Transverse colon (tissue), 3 donors: ENCODE data around the gene NEK11.

Experiments
- EP300 ChIP-seq: sonication (generic); formaldehyde crosslinking; IDR thresholded peaks from one replicate; pipeline ENCODE4 v1.6.1; 2017; ENCODE audit warnings: antibody characterized with exemption, low read depth
- TF ChIP-seq, protein P1 (sequence below), 5 experiments: fragments of 200-600 bp in 3 of 5; fragments of 450-650 bp in 2 of 5; sonication (generic) in 3 of 5; IDR thresholded peaks; 1 replicate in 2 of 5; 2 replicates in 3 of 5; pipeline ENCODE4 v1.5.1; 2016 to 2017; ENCODE audit warnings: antibody characterized with exemption in 5 of 5, inconsistent platforms in 3 of 5, mild to moderate bottlenecking in 2 of 5, moderate library complexity in 1 of 5

DNA sequence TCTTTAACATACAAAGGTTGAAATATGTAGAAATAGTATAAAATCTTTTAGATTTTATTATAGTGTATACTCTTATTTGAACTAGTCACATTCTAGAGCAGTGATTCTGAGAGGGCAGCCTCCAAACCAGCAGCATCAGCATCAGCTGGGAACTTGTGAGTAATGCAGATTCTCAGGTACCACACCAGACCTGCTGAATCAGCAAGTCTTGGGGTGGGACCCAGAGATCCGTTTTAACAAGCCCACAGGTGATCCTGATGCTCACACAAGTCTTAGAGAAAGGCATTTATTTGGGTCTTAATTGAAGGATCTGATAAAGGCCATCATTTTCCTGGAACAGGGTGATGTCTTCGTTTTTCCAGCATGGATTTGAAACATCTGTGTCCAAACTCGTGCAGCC lies 195.9 kb downstream of the NEK11 start:
- no peak for TF ChIP-seq EP300
- TF ChIP-seq, protein P1, sequence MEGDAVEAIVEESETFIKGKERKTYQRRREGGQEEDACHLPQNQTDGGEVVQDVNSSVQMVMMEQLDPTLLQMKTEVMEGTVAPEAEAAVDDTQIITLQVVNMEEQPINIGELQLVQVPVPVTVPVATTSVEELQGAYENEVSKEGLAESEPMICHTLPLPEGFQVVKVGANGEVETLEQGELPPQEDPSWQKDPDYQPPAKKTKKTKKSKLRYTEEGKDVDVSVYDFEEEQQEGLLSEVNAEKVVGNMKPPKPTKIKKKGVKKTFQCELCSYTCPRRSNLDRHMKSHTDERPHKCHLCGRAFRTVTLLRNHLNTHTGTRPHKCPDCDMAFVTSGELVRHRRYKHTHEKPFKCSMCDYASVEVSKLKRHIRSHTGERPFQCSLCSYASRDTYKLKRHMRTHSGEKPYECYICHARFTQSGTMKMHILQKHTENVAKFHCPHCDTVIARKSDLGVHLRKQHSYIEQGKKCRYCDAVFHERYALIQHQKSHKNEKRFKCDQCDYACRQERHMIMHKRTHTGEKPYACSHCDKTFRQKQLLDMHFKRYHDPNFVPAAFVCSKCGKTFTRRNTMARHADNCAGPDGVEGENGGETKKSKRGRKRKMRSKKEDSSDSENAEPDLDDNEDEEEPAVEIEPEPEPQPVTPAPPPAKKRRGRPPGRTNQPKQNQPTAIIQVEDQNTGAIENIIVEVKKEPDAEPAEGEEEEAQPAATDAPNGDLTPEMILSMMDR (IDR thresholded peaks at IDR 0.05) = no peak
